Measurements from ENCODE around the gene CAMSAP1.

Gene CAMSAP1

DNA sequence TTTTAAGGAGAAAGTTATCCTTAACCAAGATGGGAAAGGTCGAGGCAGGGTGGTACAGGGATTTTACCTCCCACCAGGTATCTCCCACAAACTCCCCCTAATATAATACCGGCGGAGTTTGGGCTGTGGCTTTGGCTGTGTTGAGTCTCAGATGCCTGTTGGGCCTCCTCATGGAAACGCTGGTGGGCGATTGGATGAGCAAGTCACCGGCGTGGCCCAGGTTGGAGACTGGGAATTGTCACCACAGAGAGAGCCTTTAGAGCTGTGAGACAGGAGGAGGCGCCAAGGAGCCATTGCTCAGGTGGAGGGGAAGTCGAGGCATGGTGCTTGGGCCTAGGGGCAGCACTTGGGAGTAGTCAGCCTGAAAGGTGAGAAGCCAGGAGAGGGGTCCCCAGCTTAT, 3.4 kb upstream of the CAMSAP1 start:
- TF ChIP-seq CTCF (IDR thresholded peaks at IDR 0.05; ENCODE audit: insufficient read depth, low read depth, low read length, missing control alignments), result no peak
- H3K4me3 ChIP-seq (ENCODE audit: low read depth, low read length), result no peak overlapping the region
- DNase-seq (ENCODE audit: low read depth), result no peak

DNA sequence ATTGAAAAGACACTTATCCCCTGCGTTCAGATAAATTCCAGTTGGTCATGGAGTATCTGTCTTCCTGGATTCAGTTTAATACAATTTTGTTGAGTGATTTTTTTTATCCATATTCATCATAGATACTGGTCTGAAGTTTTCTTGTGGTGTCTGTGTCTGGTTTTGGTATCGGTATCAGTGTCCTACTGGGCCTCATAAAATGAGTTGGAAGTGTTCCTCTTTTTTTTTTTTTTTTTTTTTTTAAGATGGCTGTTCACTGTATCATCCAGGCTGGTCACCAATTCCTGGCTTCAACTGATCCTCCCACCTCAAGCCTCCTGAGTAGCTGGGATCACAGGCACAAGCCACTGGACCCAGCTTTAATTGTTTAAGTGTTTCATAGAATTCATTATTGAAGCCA, 2.9 kb upstream of the CAMSAP1 start:
- H3K4me3 ChIP-seq (ENCODE audit: low read depth, low read length), result no peak overlapping the region
- no peak for DNase-seq (ENCODE audit: low read depth)
- TF ChIP-seq CTCF (IDR thresholded peaks at IDR 0.05; ENCODE audit: insufficient read depth, low read depth, low read length, missing control alignments), result no peak

DNA sequence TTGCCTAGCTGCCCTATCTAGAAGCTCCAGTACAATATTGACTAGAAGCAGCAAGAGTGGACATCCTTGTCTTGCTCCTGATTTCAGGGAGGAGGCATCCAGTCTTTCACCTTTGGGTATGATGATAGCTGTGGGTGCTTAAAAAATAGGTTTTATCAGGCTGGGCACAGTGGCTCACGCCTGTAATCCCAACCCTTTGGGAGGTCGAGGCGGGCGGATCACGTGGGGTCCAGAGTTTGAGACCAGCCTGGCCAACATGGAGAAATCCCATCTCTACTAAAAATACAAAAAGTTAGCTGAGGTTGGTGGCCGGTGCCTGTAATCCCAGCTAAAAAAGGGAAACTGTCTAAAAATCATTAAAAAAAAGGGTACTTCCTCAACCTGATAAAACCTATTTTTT, 2.0 kb upstream of the CAMSAP1 start:
- no peak overlapping the region for H3K4me3 ChIP-seq (ENCODE audit: low read depth, low read length)
- TF ChIP-seq CTCF (IDR thresholded peaks at IDR 0.05; ENCODE audit: insufficient read depth, low read depth, low read length, missing control alignments), result no peak
- no peak for DNase-seq (ENCODE audit: low read depth)

- peak overlapping the region; percentile 87 for H3K4me3 ChIP-seq (ENCODE audit: low read depth, low read length)
- DNase-seq (ENCODE audit: low read depth), result peak; percentile 64
- TF ChIP-seq CTCF (IDR thresholded peaks at IDR 0.05; ENCODE audit: insufficient read depth, low read depth, low read length, missing control alignments), result no peak
Measured at GRCh38 chr9:135908754-135909204, 1.4 kb upstream of the CAMSAP1 start.

GRCh38 chr9:135908093-135908753, 877 bp upstream of the CAMSAP1 start:
- no peak for TF ChIP-seq CTCF (IDR thresholded peaks at IDR 0.05; ENCODE audit: insufficient read depth, low read depth, low read length, missing control alignments)
- no peak for DNase-seq (ENCODE audit: low read depth)
- H3K4me3 ChIP-seq (ENCODE audit: low read depth, low read length), result peak overlapping the region; percentile 87

GRCh38 chr9:135907006-135907430, 328 bp downstream of the CAMSAP1 start:
- peak overlapping the region; percentile 68; the same call in 1 of the 2 replicates for H3K4me3 ChIP-seq (ENCODE audit: low read depth, low read length)
- no peak for TF ChIP-seq CTCF (IDR thresholded peaks at IDR 0.05; ENCODE audit: insufficient read depth, low read depth, low read length, missing control alignments)
- DNase-seq (ENCODE audit: low read depth), result peak; percentile 55
